GM12865 (cell line): ENCODE data around the gene FRZB.

Source experiments
- DNase-seq: peaks from one replicate; pipeline ENCODE4 v3.0.0; 2010; ENCODE audit warnings: low read depth
- H3K4me3 ChIP-seq: 2 replicates; pipeline ENCODE4 v1.5.1; 2011; ENCODE audit warnings: mild to moderate bottlenecking, low read depth, low read length, control low read depth
- CTCF ChIP-seq: IDR thresholded peaks from 2 replicates; pipeline ENCODE4 v1.5.1; 2011; ENCODE audit warnings: low read length, control low read depth, low read depth, inconsistent platforms; ENCODE audit not compliant: insufficient read depth; ENCODE audit errors: missing control alignments

Gene FRZB

GRCh38 chr2:182827182-182827879, 39.1 kb downstream of the FRZB start:
- no peak for TF ChIP-seq CTCF
- DNase-seq, result no peak
- no peak overlapping the region for H3K4me3 ChIP-seq

- no peak overlapping the region for H3K4me3 ChIP-seq
- no peak for DNase-seq
- no peak for TF ChIP-seq CTCF
Measured at GRCh38 chr2:182826496-182826895, 39.9 kb downstream of the FRZB start.

GRCh38 chr2:182826064-182826463, 40.4 kb downstream of the FRZB start:
- TF ChIP-seq CTCF, result no peak
- DNase-seq, result no peak
- H3K4me3 ChIP-seq, result no peak overlapping the region

GRCh38 chr2:182824767-182825158, 41.7 kb downstream of the FRZB start:
- H3K4me3 ChIP-seq, result no peak overlapping the region
- no peak for DNase-seq
- no peak for TF ChIP-seq CTCF

- no peak for DNase-seq
- no peak overlapping the region for H3K4me3 ChIP-seq
- TF ChIP-seq CTCF, result no peak
Measured at GRCh38 chr2:182824056-182824766, 42.2 kb downstream of the FRZB start.

- no peak overlapping the region for H3K4me3 ChIP-seq
- TF ChIP-seq CTCF, result no peak
- no peak for DNase-seq
Measured at GRCh38 chr2:182822733-182823132, 43.7 kb downstream of the FRZB start.
